HG03280 (cell line): ENCODE data around the gene FAM222A.

Experiments
- ATAC-seq: cut with Tn5 transposase; IDR thresholded peaks from one replicate; pipeline ENCODE4 v1.9.1; 2021; ENCODE audit warnings: mild to moderate bottlenecking, moderate library complexity; ENCODE audit not compliant: unreplicated experiment

FAM222A gene

GRCh38 chr12:109724321-109724892 is 10.8 kb downstream of the FAM222A start:
- no peak for ATAC-seq

DNA sequence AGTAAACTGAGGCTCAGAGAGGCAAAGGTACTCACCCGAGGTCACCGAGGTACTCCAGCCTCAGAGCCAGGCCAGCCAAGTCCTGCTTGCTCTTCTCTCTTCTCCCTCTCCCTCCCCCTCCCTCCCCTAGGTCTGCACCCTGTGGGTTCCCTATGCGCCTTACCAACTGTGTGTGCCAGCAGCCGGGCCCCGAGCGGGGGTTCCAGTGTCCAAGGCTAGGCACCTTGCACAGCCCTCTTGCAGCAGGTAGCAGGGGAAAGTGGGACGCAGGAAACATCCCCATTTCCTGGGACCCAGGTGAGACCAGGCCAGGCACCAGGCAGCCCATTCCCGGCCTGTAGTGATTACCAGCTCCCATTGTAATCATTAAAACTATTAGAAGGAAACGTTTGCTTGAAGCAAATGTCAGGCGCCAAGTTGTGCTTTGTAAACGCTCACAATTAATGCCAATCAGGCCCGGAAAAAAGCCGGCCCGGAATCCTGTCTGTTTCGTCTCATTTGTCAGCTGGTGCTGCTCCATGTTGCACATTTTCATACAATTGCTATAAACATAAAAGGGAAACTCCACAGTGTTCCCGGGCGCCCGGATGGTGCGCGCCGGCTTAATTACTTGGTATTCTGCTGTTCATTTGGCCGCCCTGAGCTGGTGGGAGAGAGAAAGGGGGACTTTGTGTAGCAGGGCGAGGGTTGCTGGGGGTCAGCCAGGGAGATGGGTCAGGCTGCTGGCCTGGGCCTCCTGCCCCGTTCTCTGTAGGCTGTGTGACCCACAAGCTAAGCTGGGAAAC is 11.9 kb downstream of the FAM222A start:
- ATAC-seq = no peak

DNA sequence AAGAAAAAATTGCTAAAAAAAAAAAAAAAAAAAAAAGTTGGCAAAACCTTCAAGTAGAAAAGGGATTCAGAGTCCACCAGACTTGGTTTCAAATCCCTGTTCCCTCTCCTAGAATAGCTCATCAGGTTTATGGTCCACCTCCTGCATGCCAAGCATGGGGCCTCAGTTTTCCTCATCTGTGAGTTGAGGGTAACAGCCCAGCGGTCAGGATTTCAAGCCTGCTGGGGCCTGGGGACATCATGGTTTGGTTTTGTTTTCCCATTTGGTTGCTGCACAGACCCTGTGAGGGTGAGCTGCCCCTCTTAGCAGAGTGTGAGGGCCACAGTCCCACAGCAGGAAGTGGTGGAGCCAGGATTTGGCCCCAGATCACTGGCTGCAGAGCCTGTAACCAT is 12.5 kb downstream of the FAM222A start:
- ATAC-seq = no peak

- no peak for ATAC-seq
Observed at GRCh38 chr12:109726511-109727038, 12.9 kb downstream of the FAM222A start.

DNA sequence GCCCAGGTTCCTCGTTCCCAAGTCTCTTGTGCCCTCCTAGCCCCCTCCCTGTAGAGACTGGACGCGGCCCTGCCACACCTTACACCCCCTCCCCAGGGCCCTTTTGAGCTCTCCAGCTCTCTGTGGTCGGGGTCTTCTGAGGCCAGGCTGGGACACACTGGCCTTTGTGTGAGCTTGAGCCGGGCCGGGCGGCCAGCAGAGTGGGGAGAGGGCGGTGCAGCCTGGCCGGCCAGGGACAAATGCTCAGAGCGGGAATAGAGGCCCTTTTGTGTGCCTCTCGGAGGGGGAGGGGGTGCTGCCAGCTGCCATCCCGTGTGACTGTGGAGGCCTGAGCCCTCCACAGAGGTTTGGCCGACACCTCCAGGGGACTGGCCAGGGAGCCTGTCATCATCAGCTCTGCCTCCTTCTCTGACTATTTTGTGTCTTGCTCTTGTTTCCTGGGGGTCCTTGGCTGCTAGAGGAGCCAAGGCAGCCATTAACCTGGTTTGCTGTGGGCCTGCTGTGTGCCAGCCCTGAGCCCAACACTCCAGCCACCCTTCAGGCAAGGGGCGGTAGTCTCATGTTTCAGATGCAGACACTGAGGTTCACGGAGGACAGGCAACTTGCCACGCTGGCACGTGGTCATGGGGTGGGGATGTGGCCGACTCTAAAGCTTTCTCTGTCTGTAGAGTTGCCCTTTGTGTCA is 13.6 kb downstream of the FAM222A start:
- ATAC-seq = no peak

GRCh38 chr12:109727746-109728726 is 14.4 kb downstream of the FAM222A start:
- no peak for ATAC-seq

DNA sequence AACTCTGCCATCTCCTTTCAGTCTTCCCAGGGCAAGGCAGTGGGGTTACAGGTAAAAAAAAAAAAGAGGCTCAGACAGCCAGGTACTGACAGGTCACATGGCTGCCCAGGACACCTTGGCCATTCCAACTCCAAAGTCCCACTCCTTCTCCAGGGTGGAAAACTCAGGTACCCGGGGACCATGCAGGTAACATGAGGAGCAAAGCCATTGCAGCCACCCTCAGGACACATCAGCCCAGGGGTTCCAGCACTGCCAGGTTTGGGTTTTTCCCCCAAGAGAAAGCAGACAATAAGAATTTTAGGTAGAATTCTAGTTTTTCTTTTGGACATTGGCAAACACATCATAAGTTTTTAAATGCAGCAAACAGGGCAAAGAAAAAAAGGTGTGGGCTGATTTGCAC is 15.3 kb downstream of the FAM222A start:
- no peak for ATAC-seq

- no peak for ATAC-seq
Observed at GRCh38 chr12:109729371-109729781, 15.8 kb downstream of the FAM222A start.

GRCh38 chr12:109729801-109730200 is 16.2 kb downstream of the FAM222A start:
- no peak for ATAC-seq

DNA sequence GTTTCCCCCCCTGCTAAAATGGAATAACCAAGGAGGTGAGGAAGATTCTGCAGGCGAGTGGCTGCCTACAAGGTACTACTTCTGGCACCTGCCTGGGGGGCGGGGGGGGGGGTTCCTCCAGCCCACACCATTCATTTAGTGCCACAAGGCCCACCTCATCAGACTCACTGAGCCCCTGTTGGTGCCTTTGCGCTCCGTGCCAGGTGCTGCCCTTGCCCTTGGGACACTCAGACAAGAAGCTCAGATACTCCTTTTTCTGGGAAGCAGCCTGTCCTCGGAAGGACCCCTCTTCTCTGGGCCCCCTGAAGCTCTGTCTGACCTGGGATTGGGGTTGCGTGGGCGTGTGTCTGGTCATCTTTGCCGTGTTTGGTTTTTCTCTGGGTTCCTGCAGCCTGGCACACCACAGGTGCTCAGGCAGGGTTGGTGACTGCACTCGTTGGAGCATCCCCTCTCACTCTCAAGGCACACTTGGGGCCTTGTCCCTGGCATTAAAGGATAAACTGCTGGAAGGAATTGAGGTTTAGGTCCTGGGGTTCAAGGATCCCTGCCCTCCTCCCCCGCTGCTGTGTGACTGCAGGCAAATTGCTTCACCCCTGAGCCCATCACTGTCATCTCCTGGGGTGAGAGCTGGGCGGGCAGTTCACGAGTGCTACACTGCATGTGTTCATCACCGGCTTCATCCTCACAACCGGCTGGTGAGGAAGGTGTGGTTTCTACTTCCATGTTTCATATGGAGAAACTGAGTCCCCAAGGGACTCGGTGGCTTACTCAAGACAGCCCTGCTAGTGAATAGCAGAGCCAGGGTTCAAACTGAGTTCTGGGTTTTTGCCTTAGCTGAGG is 16.9 kb downstream of the FAM222A start:
- no peak for ATAC-seq

- ATAC-seq = no peak
Observed at GRCh38 chr12:109731231-109731731, 17.7 kb downstream of the FAM222A start.

DNA sequence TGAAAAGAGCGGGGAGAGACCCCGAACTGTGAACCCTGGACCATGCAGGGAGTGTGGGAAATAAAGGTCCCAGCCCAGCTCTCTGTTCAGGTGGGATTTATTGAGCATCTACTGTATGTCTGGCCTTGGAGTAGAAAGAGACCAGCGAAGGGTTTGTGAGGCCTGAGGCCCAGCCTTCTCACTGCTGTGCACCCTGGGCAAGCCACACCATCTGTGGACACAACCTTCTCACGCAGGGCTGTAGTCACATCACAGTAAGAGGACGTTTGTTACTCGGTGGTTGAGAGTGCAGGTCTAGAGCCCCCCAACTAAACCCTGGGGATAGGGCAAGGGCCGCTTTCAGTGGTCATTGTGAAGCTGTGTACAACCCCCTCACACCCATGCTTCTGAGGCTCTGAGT is 18.2 kb downstream of the FAM222A start:
- ATAC-seq = no peak

DNA sequence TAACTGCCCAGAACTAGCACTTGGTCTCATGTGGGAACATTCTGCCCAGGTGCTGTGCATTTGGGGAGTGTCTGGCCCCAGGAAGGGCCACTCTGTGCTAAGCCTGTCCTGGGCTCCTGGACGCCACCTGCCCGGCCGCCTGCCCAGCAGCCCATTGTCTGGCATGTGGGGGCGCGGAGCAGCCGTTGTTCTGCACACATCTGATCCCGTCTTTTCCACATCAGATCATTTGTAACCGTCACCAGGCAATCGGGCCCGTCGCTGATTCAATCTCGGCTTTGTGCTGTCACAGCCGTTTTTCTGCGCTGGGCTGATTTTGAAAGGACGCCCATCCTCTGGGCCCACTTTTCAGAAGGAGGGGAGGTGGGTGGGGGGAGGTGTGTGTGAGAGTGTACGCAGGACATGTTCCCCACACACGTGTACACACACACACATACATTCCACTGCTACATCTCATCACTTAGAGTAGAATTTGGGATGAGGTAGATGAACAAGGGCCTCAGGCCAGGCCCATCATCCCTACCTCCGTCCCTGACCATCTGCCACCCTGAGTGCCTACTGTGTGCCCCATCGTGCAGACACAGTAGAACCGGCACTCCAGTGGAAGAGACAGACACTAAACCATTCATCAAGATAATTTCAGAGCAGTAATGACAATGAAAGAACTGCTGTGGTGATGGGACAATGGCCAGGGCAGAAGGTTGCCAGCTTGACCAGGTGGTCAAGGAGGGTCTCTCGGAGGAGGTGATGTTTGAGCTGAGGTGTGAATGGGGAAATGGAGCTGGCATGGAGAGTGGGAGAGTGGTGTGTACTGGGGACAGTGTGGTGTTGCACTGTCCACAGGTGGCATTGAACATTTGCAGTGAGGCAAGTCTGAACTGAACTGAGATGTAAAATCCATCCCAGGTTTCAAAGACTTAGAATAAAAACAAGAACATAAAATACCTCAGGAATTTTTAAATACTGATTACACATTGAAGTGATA is 19.0 kb downstream of the FAM222A start:
- no peak for ATAC-seq

DNA sequence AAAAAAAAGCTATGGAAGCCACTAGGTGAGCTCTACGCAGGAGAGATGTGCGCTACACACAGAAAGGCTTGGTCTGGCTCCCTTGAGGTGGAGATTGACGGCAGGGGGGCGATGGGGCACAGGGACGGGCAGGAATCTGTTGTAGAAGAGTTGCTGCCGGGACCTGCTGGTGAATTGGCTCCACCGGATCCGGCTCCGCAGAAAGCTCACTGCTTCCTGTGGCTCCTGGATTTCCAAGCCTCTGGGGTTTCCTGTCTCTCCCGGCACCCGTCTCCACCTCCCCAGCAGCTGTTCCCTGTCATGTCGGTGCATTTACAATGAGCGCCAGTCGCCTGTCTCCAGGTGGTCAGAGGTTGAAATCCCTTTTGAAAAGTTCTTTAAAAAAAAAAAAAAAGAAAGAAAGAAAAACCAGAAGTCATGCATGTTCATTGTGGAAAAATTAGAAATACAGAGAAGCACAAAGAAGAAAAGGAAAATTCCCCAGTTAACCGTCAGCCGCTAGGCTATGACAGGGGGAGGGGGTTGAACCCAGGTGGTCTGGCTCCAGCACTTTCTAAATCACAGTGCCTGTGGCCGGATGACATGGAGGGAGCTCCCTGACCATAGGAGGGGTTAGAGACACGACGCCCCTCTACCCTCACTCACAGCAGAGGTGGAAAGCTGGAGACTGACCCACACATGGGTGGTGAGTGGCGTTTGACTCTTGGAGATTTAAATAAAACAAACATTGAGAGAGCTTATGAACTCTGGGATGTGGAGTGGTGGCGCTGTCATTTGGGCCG is 20.8 kb downstream of the FAM222A start:
- ATAC-seq = no peak

DNA sequence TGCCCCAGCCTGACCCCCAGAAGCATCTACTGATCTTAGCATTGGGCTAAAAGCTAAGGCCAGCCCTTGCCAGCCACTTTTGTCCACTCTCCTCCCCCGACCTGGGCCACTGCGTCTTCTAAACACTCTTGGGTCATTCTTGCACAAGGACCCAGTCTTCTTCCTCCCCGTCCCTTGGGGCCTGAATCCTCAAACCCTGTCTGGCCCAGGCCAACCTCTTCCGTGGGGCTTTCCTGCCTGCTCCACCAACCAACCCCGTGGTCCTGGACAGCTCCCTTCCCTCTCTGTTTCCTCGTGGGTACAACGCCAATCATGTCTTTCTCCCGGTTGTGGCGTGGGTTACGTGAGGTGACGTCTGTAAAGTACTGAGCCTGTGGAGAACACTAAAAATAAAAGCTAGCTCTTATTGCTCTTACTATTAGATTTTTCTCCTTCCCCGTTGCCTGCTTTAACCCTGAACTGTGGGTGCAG is 21.5 kb downstream of the FAM222A start:
- no peak for ATAC-seq

DNA sequence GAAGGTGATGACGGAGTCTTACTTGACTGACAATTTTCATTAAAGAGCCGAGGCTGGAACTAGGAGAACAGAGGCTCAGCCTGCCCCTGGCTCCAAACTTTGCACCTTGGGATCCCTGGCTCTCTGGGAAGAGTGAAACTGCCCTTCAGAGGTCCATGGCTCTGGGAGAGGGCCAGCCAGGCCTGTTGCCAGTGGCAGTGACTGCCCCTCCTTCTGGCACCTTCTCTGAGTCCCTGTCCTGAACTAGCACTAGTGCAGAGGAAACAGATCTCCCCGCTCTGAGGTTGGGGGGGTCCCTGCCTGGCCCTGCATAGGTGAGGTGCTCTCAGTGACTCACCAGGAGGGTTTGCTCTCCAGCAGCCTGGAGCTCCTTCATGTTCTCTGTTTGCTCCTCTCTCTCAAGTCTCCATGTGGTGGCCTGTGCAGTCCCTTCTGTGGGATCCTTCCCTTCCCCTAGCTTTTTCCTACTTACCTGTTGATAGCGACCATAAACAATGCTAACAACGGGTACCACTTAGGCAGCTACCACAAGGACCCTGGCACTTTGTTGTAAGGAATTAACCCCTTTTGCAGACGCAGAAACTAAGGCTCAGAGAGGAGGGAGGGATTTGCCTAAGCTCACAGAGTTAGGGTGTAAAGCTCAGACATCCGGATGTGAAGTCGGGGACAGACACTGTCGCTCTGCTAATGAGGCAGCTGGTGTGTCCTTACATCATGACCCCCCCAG is 22.4 kb downstream of the FAM222A start:
- ATAC-seq = no peak

DNA sequence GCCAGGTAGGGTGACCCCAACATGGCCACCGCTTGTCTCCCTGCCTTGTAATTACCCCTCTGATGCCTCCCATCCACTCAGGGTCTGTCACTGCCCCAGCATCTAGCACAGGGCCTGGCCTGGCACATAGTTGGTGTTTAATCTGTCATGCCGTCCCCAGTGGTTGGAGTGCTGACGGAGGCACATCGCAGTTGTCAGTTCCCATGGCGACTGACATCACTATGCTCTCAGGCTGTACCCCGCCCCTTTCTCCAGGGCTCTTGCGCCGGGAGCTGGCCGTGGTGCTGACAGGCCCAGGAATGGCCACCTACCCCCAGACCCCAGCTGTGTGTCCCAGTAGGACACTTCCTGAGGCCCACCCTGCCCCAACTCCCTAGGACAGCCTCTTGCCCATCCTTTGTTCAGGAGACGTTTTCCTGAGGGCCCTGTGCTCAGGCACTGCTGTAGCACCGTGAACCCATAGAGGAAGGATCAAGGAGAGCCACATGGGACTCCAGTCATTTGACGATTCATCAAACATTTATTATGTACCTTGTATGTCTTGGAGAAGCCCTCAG is 23.0 kb downstream of the FAM222A start:
- ATAC-seq = no peak
